PC-3 (cell line): ENCODE results near the gene LBX2. TPM values are rescaled to one million over a fixed set of nuclear protein-coding genes. Genes with fewer than 3 reads are reported as not detected.

Experiments used
- ATAC-seq: fragments of 200-7000 bp; cut with Tn5 transposase; 2 replicates; pipeline ENCODE4 v1.9.1; 2020; ENCODE audit warnings: mild to moderate bottlenecking, moderate library complexity
- BruUV-seq: library from RNA; stranded (reverse); fragments of 400-500 nt; replicated peaks from 2 replicates; lab custom pipeline; 2021; lab: Mats Ljungman, UMichigan
- CTCF ChIA-PET: fragments of 300-600 bp; sonication (Branson Sonifier 250); formaldehyde crosslinking; loops from one replicate; lab custom pipeline; 2022; ENCODE audit warnings: antibody characterized with exemption; lab: Charles Lee
- POLR2A ChIA-PET: fragments of 300-600 bp; sonication (Branson Sonifier 250); formaldehyde crosslinking; loops from one replicate; lab custom pipeline; 2022; ENCODE audit warnings: antibody characterized with exemption; ENCODE audit not compliant: unreplicated experiment; lab: Charles Lee
- DNase-seq: peaks from one replicate; pipeline ENCODE4 v3.0.0-alpha.2; 2015
- H2AFZ ChIP-seq: fragments of 300-600 bp; sonication (generic); 2 replicates; pipeline ENCODE4 v1.6.0; 2016; ENCODE audit warnings: antibody characterized with exemption, low read length
- H3F3A ChIP-seq: fragments of 300-600 bp; sonication (generic); one replicate; pipeline ENCODE4 v1.6.0; 2017; ENCODE audit warnings: antibody characterized with exemption, low read length, control low read depth, mild to moderate bottlenecking; ENCODE audit not compliant: unreplicated experiment
- H3K27ac ChIP-seq: fragments of 300-600 bp; sonication (generic); 2 replicates; pipeline ENCODE4 v1.5.1; 2016; ENCODE audit warnings: mild to moderate bottlenecking, low read length
- H3K27me3 ChIP-seq: fragments of 300-600 bp; sonication (generic); 2 replicates; pipeline ENCODE4 v1.6.1; 2016; ENCODE audit warnings: low read length, mixed read lengths
- H3K36me3 ChIP-seq: fragments of 300-600 bp; sonication (generic); 2 replicates; pipeline ENCODE4 v1.6.1; 2016; ENCODE audit warnings: low read depth, mixed run types, low read length, mixed read lengths
- H3K4me1 ChIP-seq: fragments of 300-600 bp; sonication (generic); 2 replicates; pipeline ENCODE4 v1.5.1; 2016; ENCODE audit warnings: low read length; ENCODE audit not compliant: insufficient read depth
- H3K4me2 ChIP-seq: fragments of 300-600 bp; sonication (generic); 2 replicates; pipeline ENCODE4 v1.6.0; 2016; ENCODE audit warnings: low read length
- H3K4me3 ChIP-seq: fragments of 300-600 bp; sonication (generic); 2 replicates; pipeline ENCODE4 v1.5.1; 2016; ENCODE audit warnings: mild to moderate bottlenecking, low read length, mixed read lengths
- H3K79me2 ChIP-seq: fragments of 300-600 bp; sonication (generic); 2 replicates; pipeline ENCODE4 v1.6.1; 2017; ENCODE audit warnings: low read length, mixed read lengths
- H3K9ac ChIP-seq: fragments of 300-600 bp; sonication (generic); 2 replicates; pipeline ENCODE4 v1.6.0; 2016; ENCODE audit warnings: mild to moderate bottlenecking, low read length
- H3K9me2 ChIP-seq: fragments of 300-600 bp; sonication (generic); replicated peaks from 2 replicates; pipeline ENCODE4 v1.6.1; 2016; ENCODE audit warnings: mixed run types, low read length, mixed read lengths
- H3K9me3 ChIP-seq: fragments of 300-600 bp; sonication (generic); 2 replicates; pipeline ENCODE4 v1.6.1; 2016; ENCODE audit warnings: low read length, mixed read lengths
- H4K20me1 ChIP-seq: fragments of 300-600 bp; sonication (generic); 2 replicates; pipeline ENCODE4 v1.6.1; 2016; ENCODE audit warnings: low read length, mixed read lengths
- EZH2 ChIP-seq: fragments of 300-600 bp; sonication (generic); IDR thresholded peaks from one replicate; pipeline ENCODE4 v1.6.1; 2017; ENCODE audit warnings: antibody characterized with exemption, mild to moderate bottlenecking, low read length; ENCODE audit not compliant: unreplicated experiment
- EZH2phosphoT487 ChIP-seq: fragments of 300-600 bp; sonication (generic); IDR thresholded peaks from 2 replicates; pipeline ENCODE4 v1.6.1; 2018; ENCODE audit warnings: mild to moderate bottlenecking, antibody characterized with exemption, low read length, borderline replicate concordance
- intact Hi-C: fragments of 100-400 bp; cut with micrococcal nuclease; formaldehyde crosslinking; loops from 2 replicates; pipeline ENCODE4 v1.9.0; 2023
- total RNA-seq: library from RNA; depleted of rRNA; stranded (reverse); fragments of >200 nt; gene quantifications from 2 replicates; pipeline ENCODE4 v1.2.3, GENCODE V29; 2014
- TF ChIP-seq, protein P1 (sequence below): fragments of 300-600 bp; sonication (generic); conservative IDR thresholded peaks from 2 replicates; pipeline ENCODE4 v1.5.1; 2017; ENCODE audit warnings: antibody characterized with exemption, low read depth, mild to moderate bottlenecking, low read length

LBX2 gene
- total RNA-seq, 1 experiment from 2014 or later, result not detected

DNA sequence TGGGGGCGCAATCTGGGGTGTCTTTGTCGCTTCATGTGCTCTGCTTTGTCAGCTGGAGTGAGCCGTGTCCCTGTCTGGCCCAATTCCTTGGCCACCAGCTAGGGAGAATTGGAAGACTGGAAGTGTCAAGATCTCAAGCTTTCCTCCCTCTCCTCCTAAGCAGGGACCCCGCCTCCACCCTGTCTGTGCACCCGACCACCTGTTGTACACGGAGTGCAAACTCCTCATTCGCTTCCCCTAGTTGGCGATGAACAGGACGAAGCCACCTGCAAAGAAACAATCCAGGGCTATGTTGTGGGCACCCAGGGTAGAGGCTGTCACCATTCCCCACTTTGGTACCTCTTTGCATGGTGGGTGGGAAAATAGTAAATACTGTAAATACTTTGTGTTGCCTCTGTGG is 28.3 kb upstream of the LBX2 start:
- peak overlapping the region; percentile 93 for H3K4me3 ChIP-seq
- H2AFZ ChIP-seq, result no peak overlapping the region
- no TSS peak for BruUV-seq
- peaks cover 20% of the 10 kb centered on the region for H3K4me1 ChIP-seq
- H3K9ac ChIP-seq, result no peak overlapping the region
- no peaks in the 10 kb centered on the region for H3K27me3 ChIP-seq
- ChIA-PET CTCF (no interaction called here), POLR2A (no interaction called here)
- 0 out of 2 replicates have a peak, but pooled peaks cover 7% of the 10 kb centered on the region for H4K20me1 ChIP-seq
- TF ChIP-seq EZH2, result no peak
- TF ChIP-seq, protein P1, sequence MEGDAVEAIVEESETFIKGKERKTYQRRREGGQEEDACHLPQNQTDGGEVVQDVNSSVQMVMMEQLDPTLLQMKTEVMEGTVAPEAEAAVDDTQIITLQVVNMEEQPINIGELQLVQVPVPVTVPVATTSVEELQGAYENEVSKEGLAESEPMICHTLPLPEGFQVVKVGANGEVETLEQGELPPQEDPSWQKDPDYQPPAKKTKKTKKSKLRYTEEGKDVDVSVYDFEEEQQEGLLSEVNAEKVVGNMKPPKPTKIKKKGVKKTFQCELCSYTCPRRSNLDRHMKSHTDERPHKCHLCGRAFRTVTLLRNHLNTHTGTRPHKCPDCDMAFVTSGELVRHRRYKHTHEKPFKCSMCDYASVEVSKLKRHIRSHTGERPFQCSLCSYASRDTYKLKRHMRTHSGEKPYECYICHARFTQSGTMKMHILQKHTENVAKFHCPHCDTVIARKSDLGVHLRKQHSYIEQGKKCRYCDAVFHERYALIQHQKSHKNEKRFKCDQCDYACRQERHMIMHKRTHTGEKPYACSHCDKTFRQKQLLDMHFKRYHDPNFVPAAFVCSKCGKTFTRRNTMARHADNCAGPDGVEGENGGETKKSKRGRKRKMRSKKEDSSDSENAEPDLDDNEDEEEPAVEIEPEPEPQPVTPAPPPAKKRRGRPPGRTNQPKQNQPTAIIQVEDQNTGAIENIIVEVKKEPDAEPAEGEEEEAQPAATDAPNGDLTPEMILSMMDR, result no peak
- no peak for TF ChIP-seq EZH2phosphoT487
- no peaks in the 10 kb centered on the region for H3F3A ChIP-seq
- H3K9me3 ChIP-seq, result no peaks in the 10 kb centered on the region
- DNase-seq (no peak), ATAC-seq (no peak)
- intact Hi-C loops, result no loop called here
- H3K36me3 ChIP-seq, result peaks cover 31% of the 10 kb centered on the region
- peak overlapping the region; percentile 97 for H3K4me2 ChIP-seq
- no peaks in the 10 kb centered on the region for H3K9me2 ChIP-seq
- no peak overlapping the region for H3K27ac ChIP-seq
- peaks cover 43% of the 10 kb centered on the region for H3K79me2 ChIP-seq

DNA sequence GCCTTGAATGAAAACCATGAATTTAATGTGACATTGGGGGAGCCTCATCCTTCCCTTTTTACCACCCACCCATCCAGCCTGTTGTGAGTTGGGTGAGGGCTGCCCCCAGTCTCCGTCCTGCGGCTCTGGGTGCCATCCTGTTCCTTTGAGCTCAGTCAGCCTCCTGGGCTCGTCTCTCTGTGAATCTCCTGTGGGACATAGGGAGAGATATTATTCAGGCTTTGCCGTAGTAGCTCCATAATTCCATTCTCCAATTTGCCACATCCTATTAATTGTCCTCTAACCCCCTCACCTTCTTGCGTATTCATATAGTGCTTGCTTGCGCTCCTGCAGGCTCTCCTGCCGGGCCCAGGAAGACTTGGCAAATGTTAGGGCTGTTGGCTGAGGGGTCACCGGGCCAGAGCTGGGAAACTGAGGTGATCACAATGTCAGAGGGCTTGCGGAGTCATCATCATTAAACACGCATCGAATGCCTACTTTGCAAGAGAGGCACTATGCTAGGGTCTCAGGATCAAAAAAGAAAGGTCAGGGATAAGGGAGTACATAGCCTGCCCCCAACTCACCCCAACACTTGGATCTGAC is 27.3 kb upstream of the LBX2 start:
- H3K9me2 ChIP-seq, result no peaks in the 10 kb centered on the region
- no TSS peak for BruUV-seq
- H4K20me1 ChIP-seq, result 0 out of 2 replicates have a peak, but pooled peaks cover 7% of the 10 kb centered on the region
- ChIA-PET CTCF (no interaction called here), POLR2A (no interaction called here)
- H2AFZ ChIP-seq, result no peak overlapping the region
- no peak for DNase-seq
- H3K4me2 ChIP-seq, result no peak overlapping the region
- no peak for ATAC-seq
- H3K79me2 ChIP-seq, result peaks cover 43% of the 10 kb centered on the region
- no peaks in the 10 kb centered on the region for H3K9me3 ChIP-seq
- H3K27me3 ChIP-seq, result no peaks in the 10 kb centered on the region
- H3K4me3 ChIP-seq, result no peak overlapping the region
- no peaks in the 10 kb centered on the region for H3F3A ChIP-seq
- no peak overlapping the region for H3K27ac ChIP-seq
- peaks cover 20% of the 10 kb centered on the region for H3K4me1 ChIP-seq
- H3K9ac ChIP-seq, result no peak overlapping the region
- H3K36me3 ChIP-seq, result peaks cover 26% of the 10 kb centered on the region
- TF ChIP-seq EZH2, result no peak
- intact Hi-C loops, result no loop called here

- Histone ChIP-seq H3K9me2 (no peaks in the 10 kb centered on the region), H3K79me2 (peaks cover 36% of the 10 kb centered on the region), H3K36me3 (peaks cover 26% of the 10 kb centered on the region), H4K20me1 (0 out of 2 replicates have a peak, but pooled peaks cover 7% of the 10 kb centered on the region), H3K27ac (no peak within 1 kb of the TSS), H3K27me3 (no peaks in the 10 kb centered on the region), H3K4me3 (no peak within 1 kb of the TSS), H3K9ac (no peak within 1 kb of the TSS), H3K9me3 (no peaks in the 10 kb centered on the region), H3K4me1 (peaks cover 14% of the 10 kb centered on the region), H2AFZ (no peak within 1 kb of the TSS), H3K4me2 (no peak within 1 kb of the TSS), H3F3A (no peaks in the 10 kb centered on the region)
- POLR2A ChIA-PET, result no interaction called here
- CTCF ChIA-PET, result no interaction called here
- BruUV-seq, result no TSS peak
- ATAC-seq (no peak), DNase-seq (peak; percentile 56)
- intact Hi-C loops, result no loop called here
- TF ChIP-seq, protein P1, result no peak
- TF ChIP-seq EZH2, result no peak
- no peak for TF ChIP-seq EZH2phosphoT487
These were observed 26.6 kb upstream of the LBX2 start, which contains the start of gene DQX1 for GRCh38 chr2:74525717-74526648. TSS of gene DQX1 (minus strand) at chr2:74526231. CDS start at chr2:74525729, 502 bp downstream.
